Calu3 (cell line): ENCODE results near the gene PTPN1. TPM values are rescaled to one million over a fixed set of nuclear protein-coding genes. Genes with fewer than 3 reads are reported as not detected.

Experiments used
- BruUV-seq: library from RNA; stranded (reverse); fragments of 400-500 nt; replicated peaks from 2 replicates; lab custom pipeline; 2021; lab: Mats Ljungman, UMichigan
- CTCF ChIA-PET: fragments of 300-600 bp; sonication (Branson Sonifier 250); formaldehyde crosslinking; loops from one replicate; lab custom pipeline; 2022; ENCODE audit warnings: antibody characterized with exemption; lab: Charles Lee
- DNase-seq: peaks from one replicate; pipeline ENCODE4 v3.0.0; 2022
- H3K27ac Mint-ChIP-seq: one replicate; pipeline ENCODE4 v1.8.0; 2022; ENCODE audit warnings: mixed read lengths; ENCODE audit not compliant: unreplicated experiment
- H3K27me3 Mint-ChIP-seq: one replicate; pipeline ENCODE4 v1.8.0; 2022; ENCODE audit warnings: mixed read lengths; ENCODE audit not compliant: unreplicated experiment
- H3K36me3 Mint-ChIP-seq: one replicate; pipeline ENCODE4 v1.8.0; 2022; ENCODE audit warnings: mild to moderate bottlenecking, moderate library complexity, mixed read lengths; ENCODE audit not compliant: insufficient read depth, unreplicated experiment
- H3K4me1 Mint-ChIP-seq: one replicate; pipeline ENCODE4 v1.8.0; 2022; ENCODE audit warnings: mild to moderate bottlenecking, low read depth, mixed read lengths; ENCODE audit not compliant: unreplicated experiment
- H3K4me3 Mint-ChIP-seq: one replicate; pipeline ENCODE4 v1.8.0; 2022; ENCODE audit warnings: mild to moderate bottlenecking, low read depth, moderate library complexity, mixed read lengths; ENCODE audit not compliant: unreplicated experiment
- H3K9me3 Mint-ChIP-seq: one replicate; pipeline ENCODE4 v1.8.0; 2022; ENCODE audit warnings: low read depth, mixed read lengths; ENCODE audit not compliant: unreplicated experiment
- intact Hi-C: fragments of 100-400 bp; cut with micrococcal nuclease; formaldehyde crosslinking; loops from one replicate; pipeline ENCODE4 v1.10.0; 2022; ENCODE audit not compliant: unreplicated experiment
- total RNA-seq: library from RNA; stranded (reverse); gene quantifications from 2 replicates; pipeline ENCODE4 v1.2.3, GENCODE V29; 2022
- TF ChIP-seq, protein P1 (sequence below): fragments of 200-600 bp; IDR thresholded peaks from one replicate; pipeline ENCODE4 v1.8.0; 2022; ENCODE audit warnings: antibody characterized with exemption; ENCODE audit not compliant: unreplicated experiment

Gene PTPN1
- total RNA-seq, 1 experiment from 2014 or later: 58.5 TPM

DNA sequence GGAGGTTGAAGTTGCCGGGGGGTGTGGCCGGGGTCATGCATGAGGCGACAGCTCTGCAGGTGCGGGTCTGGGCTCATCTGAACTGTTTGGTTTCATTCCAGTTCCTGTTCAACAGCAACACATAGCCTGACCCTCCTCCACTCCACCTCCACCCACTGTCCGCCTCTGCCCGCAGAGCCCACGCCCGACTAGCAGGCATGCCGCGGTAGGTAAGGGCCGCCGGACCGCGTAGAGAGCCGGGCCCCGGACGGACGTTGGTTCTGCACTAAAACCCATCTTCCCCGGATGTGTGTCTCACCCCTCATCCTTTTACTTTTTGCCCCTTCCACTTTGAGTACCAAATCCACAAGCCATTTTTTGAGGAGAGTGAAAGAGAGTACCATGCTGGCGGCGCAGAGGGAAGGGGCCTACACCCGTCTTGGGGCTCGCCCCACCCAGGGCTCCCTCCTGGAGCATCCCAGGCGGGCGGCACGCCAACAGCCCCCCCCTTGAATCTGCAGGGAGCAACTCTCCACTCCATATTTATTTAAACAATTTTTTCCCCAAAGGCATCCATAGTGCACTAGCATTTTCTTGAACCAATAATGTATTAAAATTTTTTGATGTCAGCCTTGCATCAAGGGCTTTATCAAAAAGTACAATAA, 72.5 kb downstream of the PTPN1 start:
- BruUV-seq: no TSS peak
- H3K4me3 Mint-ChIP-seq: no peak overlapping the region
- CTCF ChIA-PET: no interaction called here
- H3K9me3 Mint-ChIP-seq: no peaks in the 10 kb centered on the region
- TF ChIP-seq, protein P1, sequence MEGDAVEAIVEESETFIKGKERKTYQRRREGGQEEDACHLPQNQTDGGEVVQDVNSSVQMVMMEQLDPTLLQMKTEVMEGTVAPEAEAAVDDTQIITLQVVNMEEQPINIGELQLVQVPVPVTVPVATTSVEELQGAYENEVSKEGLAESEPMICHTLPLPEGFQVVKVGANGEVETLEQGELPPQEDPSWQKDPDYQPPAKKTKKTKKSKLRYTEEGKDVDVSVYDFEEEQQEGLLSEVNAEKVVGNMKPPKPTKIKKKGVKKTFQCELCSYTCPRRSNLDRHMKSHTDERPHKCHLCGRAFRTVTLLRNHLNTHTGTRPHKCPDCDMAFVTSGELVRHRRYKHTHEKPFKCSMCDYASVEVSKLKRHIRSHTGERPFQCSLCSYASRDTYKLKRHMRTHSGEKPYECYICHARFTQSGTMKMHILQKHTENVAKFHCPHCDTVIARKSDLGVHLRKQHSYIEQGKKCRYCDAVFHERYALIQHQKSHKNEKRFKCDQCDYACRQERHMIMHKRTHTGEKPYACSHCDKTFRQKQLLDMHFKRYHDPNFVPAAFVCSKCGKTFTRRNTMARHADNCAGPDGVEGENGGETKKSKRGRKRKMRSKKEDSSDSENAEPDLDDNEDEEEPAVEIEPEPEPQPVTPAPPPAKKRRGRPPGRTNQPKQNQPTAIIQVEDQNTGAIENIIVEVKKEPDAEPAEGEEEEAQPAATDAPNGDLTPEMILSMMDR: no peak
- DNase-seq: no peak
- H3K4me1 Mint-ChIP-seq: no peaks in the 10 kb centered on the region
- no peak overlapping the region for H3K27ac Mint-ChIP-seq
- peaks cover 60% of the 10 kb centered on the region for H3K36me3 Mint-ChIP-seq
- intact Hi-C loops: no loop called here
- no peaks in the 10 kb centered on the region for H3K27me3 Mint-ChIP-seq

DNA sequence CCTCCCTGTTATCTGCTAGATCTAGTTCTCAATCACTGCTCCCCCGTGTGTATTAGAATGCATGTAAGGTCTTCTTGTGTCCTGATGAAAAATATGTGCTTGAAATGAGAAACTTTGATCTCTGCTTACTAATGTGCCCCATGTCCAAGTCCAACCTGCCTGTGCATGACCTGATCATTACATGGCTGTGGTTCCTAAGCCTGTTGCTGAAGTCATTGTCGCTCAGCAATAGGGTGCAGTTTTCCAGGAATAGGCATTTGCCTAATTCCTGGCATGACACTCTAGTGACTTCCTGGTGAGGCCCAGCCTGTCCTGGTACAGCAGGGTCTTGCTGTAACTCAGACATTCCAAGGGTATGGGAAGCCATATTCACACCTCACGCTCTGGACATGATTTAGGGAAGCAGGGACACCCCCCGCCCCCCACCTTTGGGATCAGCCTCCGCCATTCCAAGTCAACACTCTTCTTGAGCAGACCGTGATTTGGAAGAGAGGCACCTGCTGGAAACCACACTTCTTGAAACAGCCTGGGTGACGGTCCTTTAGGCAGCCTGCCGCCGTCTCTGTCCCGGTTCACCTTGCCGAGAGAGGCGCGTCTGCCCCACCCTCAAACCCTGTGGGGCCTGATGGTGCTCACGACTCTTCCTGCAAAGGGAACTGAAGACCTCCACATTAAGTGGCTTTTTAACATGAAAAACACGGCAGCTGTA, 73.4 kb downstream of the PTPN1 start:
- H3K27me3 Mint-ChIP-seq: no peaks in the 10 kb centered on the region
- TSS peak; percentile 46 for BruUV-seq
- no peaks in the 10 kb centered on the region for H3K4me1 Mint-ChIP-seq
- H3K27ac Mint-ChIP-seq: no peak overlapping the region
- CTCF ChIA-PET: interaction anchor here (0.6 kb wide), 1 partner anchor 718 kb away, joined by 4 read pairs; no protein-coding TSS in a partner anchor
- intact Hi-C loops: no loop called here
- H3K36me3 Mint-ChIP-seq: peaks cover 59% of the 10 kb centered on the region
- no peak overlapping the region for H3K4me3 Mint-ChIP-seq
- no peak for DNase-seq
- no peaks in the 10 kb centered on the region for H3K9me3 Mint-ChIP-seq
- TF ChIP-seq, protein P1: no peak

DNA sequence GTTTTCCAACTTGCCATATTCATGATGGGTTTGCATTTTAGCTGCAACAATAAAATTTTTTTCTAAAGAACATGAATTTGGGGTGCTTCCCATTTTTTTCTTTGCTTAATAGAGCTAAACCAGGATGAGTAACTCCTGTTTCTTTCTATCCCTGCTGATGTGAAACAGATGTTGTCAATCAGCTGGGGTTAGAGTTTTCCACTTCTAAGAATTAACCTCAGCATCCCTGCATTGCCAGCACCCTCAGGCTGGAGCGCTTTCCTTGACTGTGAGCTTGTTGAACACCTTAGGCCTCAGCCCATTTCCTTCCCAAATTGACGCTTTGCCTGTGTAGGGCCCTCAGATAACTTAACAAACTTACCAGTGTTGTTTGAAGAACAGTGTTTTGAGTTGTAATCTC, 74.5 kb downstream of the PTPN1 start:
- H3K9me3 Mint-ChIP-seq: no peaks in the 10 kb centered on the region
- H3K27ac Mint-ChIP-seq: no peak overlapping the region
- CTCF ChIA-PET: interaction anchor here (0.6 to 0.8 kb wide), 2 partner anchors 8 to 717 kb away, joined by 3 to 4 read pairs; no protein-coding TSS in a partner anchor
- peaks cover 57% of the 10 kb centered on the region for H3K36me3 Mint-ChIP-seq
- H3K4me1 Mint-ChIP-seq: no peaks in the 10 kb centered on the region
- H3K4me3 Mint-ChIP-seq: no peak overlapping the region
- intact Hi-C loops: no loop called here
- BruUV-seq: no TSS peak
- TF ChIP-seq, protein P1: no peak
- H3K27me3 Mint-ChIP-seq: no peaks in the 10 kb centered on the region
- no peak for DNase-seq

DNA sequence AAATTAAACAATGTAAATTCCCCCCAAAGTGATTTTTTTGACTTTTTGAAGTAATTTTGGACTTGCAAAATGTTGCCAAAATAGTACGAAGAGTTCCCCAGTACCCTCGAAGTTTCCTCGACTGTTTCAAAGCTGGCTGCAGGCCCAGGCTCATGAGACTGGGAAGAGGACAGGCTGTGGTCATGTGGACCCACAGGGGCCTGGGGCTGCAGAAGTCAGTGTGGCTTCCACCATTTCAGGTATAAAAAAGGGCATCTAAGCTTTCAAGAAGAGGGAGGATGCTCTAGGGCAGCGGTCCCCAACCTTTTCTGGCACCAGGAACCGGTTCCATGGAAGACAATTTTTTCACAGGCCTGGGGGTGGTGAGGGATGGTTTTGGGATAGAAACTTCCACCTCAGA, 75.0 kb downstream of the PTPN1 start:
- TF ChIP-seq, protein P1: no peak
- no TSS peak for BruUV-seq

More for the DNA sequence above, 75.0 kb downstream of the PTPN1 start:
- Mint-ChIP-seq H3K36me3 (peaks cover 56% of the 10 kb centered on the region), H3K9me3 (no peaks in the 10 kb centered on the region), H3K4me3 (no peak overlapping the region), H3K27ac (no peak overlapping the region), H3K27me3 (no peaks in the 10 kb centered on the region), H3K4me1 (no peaks in the 10 kb centered on the region)
- intact Hi-C loops: no loop called here
- DNase-seq: no peak
- CTCF ChIA-PET: interaction anchor here (0.8 kb wide), 1 partner anchor 9 kb away, joined by 3 read pairs; no protein-coding TSS in a partner anchor
